SH-SY5Y (cell line): ENCODE measurements around the gene KIF5C.

Experiments
- GATA2 ChIP-seq: IDR thresholded peaks from 2 replicates; pipeline ENCODE4 v1.6.1; 2011; ENCODE audit warnings: mild to moderate bottlenecking, low read depth, low read length
- GATA3 ChIP-seq: IDR thresholded peaks from 2 replicates; pipeline ENCODE4 v1.6.1; 2011; ENCODE audit warnings: low read depth, mild to moderate bottlenecking, low read length, moderate library complexity

DNA sequence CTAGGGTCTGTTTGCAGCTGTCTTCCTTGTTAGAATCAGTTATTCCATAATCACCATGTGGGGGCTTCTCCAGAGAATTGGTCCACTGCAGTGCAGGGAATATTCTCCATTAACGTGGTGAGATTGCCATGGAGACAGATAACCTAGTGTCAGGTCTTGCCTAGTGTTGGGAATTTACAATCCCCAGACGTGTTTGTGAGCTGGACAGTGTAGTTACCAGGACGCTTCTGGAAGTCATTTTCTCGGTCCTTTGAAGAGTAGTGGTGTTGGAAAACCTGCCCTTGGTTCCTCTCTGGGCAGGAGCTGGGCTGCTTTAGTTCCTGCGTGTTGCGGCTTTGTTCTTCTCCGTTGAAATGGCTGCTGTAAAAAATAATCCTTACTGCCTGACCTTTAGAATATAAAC, 94.6 kb downstream of the KIF5C start:
- no peak for TF ChIP-seq GATA3
- TF ChIP-seq GATA2: peak; percentile 63; the same call in 1 of the 2 replicates
